Loucy (cell line): ENCODE results near the gene RERGL.
"Not testable (repeated sequence)": the region's sequence is repeated elsewhere in the genome, so short reads cannot be mapped to it uniquely, and the experiment has no call there.

Experiments
- H2AFZ ChIP-seq: fragments of 200-600 bp; sonication (generic); 2 replicates; pipeline ENCODE4 v1.6.0; 2016; ENCODE audit warnings: antibody characterized with exemption, mild to moderate bottlenecking, low read length, moderate library complexity
- H3F3A ChIP-seq: fragments of 200-600 bp; 2 replicates; pipeline ENCODE4 v1.6.0; 2016; ENCODE audit warnings: antibody characterized with exemption, low read depth, mild to moderate bottlenecking
- H3K27me3 ChIP-seq: fragments of 200-600 bp; sonication (generic); 2 replicates; pipeline ENCODE4 v1.6.1; 2014; ENCODE audit warnings: low read length, mild to moderate bottlenecking; ENCODE audit not compliant: insufficient read depth, poor library complexity, severe bottlenecking
- H3K36me3 ChIP-seq: fragments of 200-600 bp; sonication (generic); 2 replicates; pipeline ENCODE4 v1.6.1; 2016; ENCODE audit warnings: low read length; ENCODE audit not compliant: insufficient read depth
- H3K4me1 ChIP-seq: fragments of 200-600 bp; sonication (generic); 2 replicates; pipeline ENCODE4 v1.5.1; 2014; ENCODE audit warnings: low read length, mild to moderate bottlenecking; ENCODE audit not compliant: insufficient read depth, poor library complexity, severe bottlenecking
- H3K4me2 ChIP-seq: fragments of 200-600 bp; sonication (generic); 2 replicates; pipeline ENCODE4 v1.6.0; 2014; ENCODE audit warnings: antibody characterized with exemption, low read length, low read depth, mild to moderate bottlenecking; ENCODE audit not compliant: poor library complexity, severe bottlenecking
- H3K4me3 ChIP-seq: fragments of 200-600 bp; sonication (generic); 2 replicates; pipeline ENCODE4 v1.5.1; 2014; ENCODE audit warnings: low read length, mild to moderate bottlenecking, mixed read lengths; ENCODE audit not compliant: poor library complexity, severe bottlenecking
- H3K79me2 ChIP-seq: fragments of 200-600 bp; sonication (generic); 2 replicates; pipeline ENCODE4 v1.6.1; 2014; ENCODE audit warnings: low read length; ENCODE audit not compliant: insufficient read depth
- H3K9ac ChIP-seq: fragments of 200-600 bp; sonication (generic); 2 replicates; pipeline ENCODE4 v1.6.0; 2014; ENCODE audit warnings: mild to moderate bottlenecking, low read depth, low read length, moderate library complexity; ENCODE audit not compliant: poor library complexity, severe bottlenecking
- H3K9me2 ChIP-seq: fragments of 200-600 bp; sonication (generic); replicated peaks from 2 replicates; pipeline ENCODE4 v1.6.1; 2016; ENCODE audit warnings: low read depth, low read length, mixed read lengths
- H3K9me3 ChIP-seq: fragments of 200-600 bp; sonication (generic); 2 replicates; pipeline ENCODE4 v1.6.1; 2014; ENCODE audit warnings: mild to moderate bottlenecking, antibody characterized with exemption, low read length, low read depth; ENCODE audit not compliant: insufficient read depth
- H4K20me1 ChIP-seq: fragments of 200-600 bp; sonication (generic); 2 replicates; pipeline ENCODE4 v1.6.0; 2014; ENCODE audit warnings: antibody characterized with exemption, low read length, mild to moderate bottlenecking; ENCODE audit not compliant: insufficient read depth, poor library complexity, severe bottlenecking
- CTCF ChIP-seq: fragments of 200-600 bp; sonication (generic); conservative IDR thresholded peaks from 2 replicates; pipeline ENCODE4 v1.5.1; 2014; ENCODE audit warnings: mild to moderate bottlenecking, antibody characterized with exemption, low read length
- EZH2phosphoT487 ChIP-seq: fragments of 200-600 bp; IDR thresholded peaks from 2 replicates; pipeline ENCODE4 v1.6.1; 2018; ENCODE audit warnings: antibody characterized with exemption, mild to moderate bottlenecking, moderate library complexity, borderline replicate concordance

The RERGL gene

GRCh38 chr12:18054925-18055619 is 34.9 kb downstream of the RERGL start:
- Histone ChIP-seq H3K9me3 (no peaks in the 10 kb centered on the region), H3K79me2 (no peaks in the 10 kb centered on the region), H3F3A (no peaks in the 10 kb centered on the region), H3K4me2 (no peak overlapping the region), H3K27me3 (no peaks in the 10 kb centered on the region), H3K9me2 (no peaks in the 10 kb centered on the region), H2AFZ (no peak overlapping the region), H3K9ac (no peak overlapping the region), H4K20me1 (no peaks in the 10 kb centered on the region), H3K4me1 (no peaks in the 10 kb centered on the region), H3K4me3 (no peak overlapping the region), H3K36me3 (no peaks in the 10 kb centered on the region)
- no peak for TF ChIP-seq CTCF
- TF ChIP-seq EZH2phosphoT487 = no peak

GRCh38 chr12:18045446-18045992 is 44.5 kb downstream of the RERGL start:
- no peaks in the 10 kb centered on the region for H3K9me2 ChIP-seq
- H3K9me3 ChIP-seq = no peaks in the 10 kb centered on the region
- H3F3A ChIP-seq = no peaks in the 10 kb centered on the region
- H3K4me1 ChIP-seq = no peaks in the 10 kb centered on the region
- H3K27me3 ChIP-seq = no peaks in the 10 kb centered on the region
- no peak overlapping the region for H3K4me2 ChIP-seq
- no peaks in the 10 kb centered on the region for H3K36me3 ChIP-seq
- no peak overlapping the region for H3K4me3 ChIP-seq
- no peaks in the 10 kb centered on the region for H3K79me2 ChIP-seq
- H2AFZ ChIP-seq = no peak overlapping the region
- no peaks in the 10 kb centered on the region for H4K20me1 ChIP-seq
- H3K9ac ChIP-seq = no peak overlapping the region
- TF ChIP-seq EZH2phosphoT487 = no peak
- no peak for TF ChIP-seq CTCF

- H3K9me3 ChIP-seq, H2AFZ ChIP-seq, H3K9ac ChIP-seq, H3F3A ChIP-seq, H3K27me3 ChIP-seq, H3K9me2 ChIP-seq, H3K79me2 ChIP-seq, H3K36me3 ChIP-seq, H3K4me3 ChIP-seq, H4K20me1 ChIP-seq, H3K4me1 ChIP-seq, H3K4me2 ChIP-seq: not testable (repeated sequence)
Observed at GRCh38 chr12:18040060-18040742, 49.8 kb downstream of the RERGL start.
